HG03280 (cell line): ENCODE results near the gene TFPT.

Experiments
- ATAC-seq: cut with Tn5 transposase; IDR thresholded peaks from one replicate; pipeline ENCODE4 v1.9.1; 2021; ENCODE audit warnings: mild to moderate bottlenecking, moderate library complexity; ENCODE audit not compliant: unreplicated experiment

Gene TFPT

DNA sequence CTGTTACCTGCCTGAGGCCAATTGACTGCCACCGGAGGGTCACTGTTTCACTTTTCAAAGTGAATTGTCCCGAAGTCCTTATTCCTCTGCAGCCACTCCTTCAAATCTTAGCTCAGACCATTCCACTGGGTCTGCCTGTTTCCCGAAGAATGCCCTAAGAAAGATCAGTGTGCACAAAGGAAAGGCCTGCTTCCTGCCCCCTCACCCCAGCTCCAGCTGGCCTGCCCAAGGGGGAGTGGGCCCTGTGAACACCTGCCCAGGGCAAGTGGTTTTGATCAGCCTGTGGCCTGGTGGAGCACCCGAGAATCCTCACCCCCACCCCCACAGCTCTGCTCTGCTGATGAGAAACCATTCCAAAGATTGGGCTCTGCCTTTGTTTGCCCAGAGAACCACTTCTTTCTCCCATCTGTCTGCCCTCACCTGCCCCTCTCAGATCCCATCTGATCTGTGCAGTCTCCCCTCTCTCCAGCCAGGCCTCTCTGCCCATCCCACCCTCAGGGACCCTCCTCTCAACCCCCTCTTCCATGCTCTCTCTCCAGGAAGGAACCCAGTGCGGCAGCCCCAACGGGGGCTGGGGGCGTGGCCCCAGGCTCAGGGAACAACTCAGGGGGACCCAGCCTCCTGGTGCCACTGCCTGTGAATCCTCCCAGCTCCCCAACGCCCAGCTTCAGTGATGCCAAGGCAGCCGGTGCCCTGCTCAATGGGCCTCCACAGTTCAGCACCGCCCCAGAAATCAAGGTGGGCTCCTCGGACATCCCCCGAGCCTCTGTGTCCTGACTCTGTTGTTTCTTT is 33.8 kb upstream of the TFPT start:
- no peak for ATAC-seq

DNA sequence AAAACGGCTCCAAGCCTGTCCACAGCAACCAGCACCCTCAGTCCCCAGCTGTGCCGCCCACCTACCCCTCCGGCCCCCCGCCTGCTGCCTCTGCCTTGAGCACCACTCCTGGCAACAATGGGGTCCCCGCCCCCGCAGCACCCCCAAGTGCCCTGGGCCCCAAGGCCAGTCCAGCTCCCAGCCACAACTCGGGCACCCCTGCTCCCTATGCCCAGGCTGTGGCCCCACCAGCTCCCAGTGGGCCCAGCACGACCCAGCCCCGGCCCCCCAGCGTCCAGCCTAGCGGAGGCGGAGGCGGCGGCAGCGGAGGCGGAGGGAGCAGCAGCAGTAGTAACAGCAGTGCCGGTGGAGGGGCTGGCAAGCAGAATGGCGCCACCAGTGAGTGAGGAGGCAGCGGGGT is 32.7 kb upstream of the TFPT start:
- no peak for ATAC-seq

GRCh38 chr19:54147676-54148075 is 32.2 kb upstream of the TFPT start:
- no peak for ATAC-seq

- ATAC-seq, result no peak
Observed at GRCh38 chr19:54145541-54146158, 30.2 kb upstream of the TFPT start.

DNA sequence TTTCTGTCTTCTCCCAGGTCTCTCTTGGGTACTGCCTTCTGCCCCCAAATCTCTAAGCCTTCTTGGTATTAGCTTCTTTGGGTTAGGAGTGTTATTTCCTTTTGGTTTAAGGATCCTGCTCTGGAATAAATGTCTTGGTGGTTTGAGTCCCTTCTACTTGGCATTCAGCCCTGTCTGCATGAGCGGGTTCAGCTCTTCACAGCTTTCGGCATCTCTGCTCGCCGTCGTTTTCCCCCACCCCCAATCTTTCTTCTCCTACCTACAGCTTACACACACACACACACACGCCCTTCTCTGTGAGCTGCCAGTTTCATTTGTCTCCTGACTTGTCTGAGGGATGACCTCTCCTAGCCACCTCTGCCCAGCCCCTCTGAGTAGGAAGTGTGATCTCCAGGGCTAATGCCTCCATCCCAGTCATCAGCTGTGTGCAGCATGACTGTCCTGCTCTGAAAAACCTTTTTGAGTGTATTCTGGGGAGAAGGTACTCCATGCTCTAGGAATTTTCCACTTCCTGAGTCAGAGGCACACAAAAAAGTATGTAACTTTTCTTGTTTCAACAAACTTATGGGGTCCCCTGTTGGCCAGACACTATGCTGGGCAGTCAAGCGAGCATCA is 26.8 kb upstream of the TFPT start:
- no peak for ATAC-seq

- no peak for ATAC-seq
Observed at GRCh38 chr19:54141356-54141755, 25.9 kb upstream of the TFPT start.

DNA sequence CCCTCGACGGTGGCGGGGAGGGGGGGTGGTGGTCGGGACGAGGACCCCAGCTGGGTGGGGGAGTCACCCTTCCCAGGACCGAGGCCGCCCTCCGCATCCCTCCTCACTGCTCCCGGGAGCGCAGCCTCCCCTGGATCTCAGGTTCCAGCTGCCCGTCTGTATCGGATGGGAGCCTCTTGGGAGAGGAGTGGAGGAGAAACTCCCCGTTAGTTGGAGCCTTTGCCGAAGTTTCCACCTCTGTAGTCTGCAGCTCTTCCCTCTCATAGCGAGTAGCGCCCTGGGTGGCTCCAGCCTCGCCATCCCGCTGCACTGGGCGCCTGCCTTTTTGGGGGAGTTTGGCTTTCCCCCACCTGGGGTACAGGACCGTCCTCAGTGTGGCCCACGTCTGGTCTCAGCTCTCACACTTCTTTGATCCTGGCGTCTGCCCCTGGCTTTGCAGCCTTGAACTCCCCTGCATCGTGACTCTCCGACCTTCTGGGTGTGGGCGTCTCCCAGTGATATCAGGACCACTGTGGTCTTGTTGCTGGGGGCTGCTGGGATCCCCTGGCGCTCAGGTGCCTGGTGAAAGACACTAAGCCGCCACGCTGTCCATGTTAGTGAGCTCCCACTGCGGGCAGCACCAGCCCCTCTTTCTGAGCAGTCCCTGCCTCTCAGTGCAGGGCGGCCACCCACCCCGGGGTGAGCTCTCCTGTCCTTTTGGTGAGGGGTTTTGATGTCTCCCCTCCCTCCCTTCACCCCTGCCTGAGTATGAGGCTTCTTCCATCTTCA is 23.2 kb upstream of the TFPT start:
- ATAC-seq, result no peak

DNA sequence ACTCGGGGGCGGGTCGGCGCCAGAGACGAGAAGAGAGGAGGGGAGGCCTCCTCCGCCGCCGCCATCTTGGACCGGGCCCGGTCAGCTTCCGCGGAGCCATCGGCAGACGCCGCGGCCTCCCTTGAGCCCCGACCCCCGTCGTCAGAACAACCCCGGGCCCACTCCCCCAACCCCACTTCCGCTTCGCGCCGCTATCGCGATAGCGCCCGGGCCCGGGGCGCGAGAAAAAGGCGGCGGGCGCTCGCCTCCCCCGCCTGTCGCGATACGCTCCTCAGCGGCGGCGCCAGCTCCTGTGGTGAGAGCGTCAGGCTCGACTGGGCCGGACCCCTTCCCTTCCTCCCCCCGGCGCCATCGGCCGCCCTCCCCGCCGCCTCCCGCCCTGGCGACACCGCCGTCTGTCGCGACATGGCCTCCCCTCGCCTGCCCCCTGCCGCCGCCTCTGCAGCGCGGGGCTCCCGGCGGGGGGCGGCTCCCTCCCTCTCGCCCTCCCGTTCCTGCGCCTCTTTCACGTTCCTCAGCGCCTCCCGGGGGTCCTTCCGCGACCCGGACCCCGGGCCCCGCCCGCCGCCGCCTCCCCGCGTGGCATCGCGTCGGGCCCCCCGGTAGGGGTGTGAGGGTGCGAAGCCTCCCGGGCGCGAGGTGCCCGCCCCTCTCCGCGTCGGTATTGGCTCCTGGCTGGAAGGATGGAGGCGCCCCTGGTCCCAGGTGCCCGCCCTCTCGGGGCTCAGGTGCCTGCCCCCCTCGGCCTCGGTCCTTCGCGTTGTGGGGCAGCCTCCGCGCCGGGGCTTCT is 22.4 kb upstream of the TFPT start, which contains the start of gene CNOT3:
TSS of gene CNOT3 (plus strand) at position 64 of the 790 bp plus-strand sequence. CDS start 5,217 bp downstream, outside the sequence.
- no peak for ATAC-seq

GRCh38 chr19:54136864-54137698 is 21.6 kb upstream of the TFPT start:
- peak; percentile 75 for ATAC-seq

DNA sequence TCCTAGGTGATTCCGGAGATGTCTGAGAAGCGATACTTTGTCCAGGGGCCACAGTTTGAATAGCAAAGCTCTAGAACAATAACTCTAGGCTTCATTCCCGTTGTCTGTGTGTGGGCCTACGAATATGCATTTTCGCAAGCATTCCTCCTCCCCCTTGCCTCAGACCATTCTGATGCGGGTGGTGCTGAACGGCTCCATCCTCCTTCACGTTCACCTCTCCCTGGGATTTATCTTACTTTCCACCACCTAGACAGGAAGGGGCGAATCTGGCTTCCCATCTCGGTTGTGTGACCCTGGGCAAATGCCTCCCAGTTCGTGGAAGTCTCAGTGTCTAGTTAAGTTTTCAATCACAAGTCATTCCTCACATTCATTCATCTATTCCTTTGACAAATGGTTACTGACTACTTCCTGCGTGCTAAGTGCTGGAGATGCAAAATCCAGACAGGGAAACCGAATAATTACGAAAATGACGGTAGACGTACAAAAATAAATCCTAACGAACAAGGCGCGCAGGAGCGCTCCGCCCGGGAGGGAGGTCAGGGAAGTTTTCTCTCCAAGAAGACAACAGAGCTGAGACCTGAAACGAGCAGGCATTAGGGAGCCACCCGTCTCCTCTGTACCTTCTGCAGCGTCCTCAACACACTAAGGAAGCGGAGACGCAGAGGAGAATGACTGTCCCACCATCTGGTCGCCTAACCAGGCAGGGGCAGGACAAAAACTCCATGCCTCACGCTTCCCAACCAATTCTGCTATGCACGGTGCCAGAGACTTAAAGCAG is 20.8 kb upstream of the TFPT start:
- ATAC-seq, result no peak

GRCh38 chr19:54133957-54134590 is 18.6 kb upstream of the TFPT start:
- ATAC-seq, result no peak

DNA sequence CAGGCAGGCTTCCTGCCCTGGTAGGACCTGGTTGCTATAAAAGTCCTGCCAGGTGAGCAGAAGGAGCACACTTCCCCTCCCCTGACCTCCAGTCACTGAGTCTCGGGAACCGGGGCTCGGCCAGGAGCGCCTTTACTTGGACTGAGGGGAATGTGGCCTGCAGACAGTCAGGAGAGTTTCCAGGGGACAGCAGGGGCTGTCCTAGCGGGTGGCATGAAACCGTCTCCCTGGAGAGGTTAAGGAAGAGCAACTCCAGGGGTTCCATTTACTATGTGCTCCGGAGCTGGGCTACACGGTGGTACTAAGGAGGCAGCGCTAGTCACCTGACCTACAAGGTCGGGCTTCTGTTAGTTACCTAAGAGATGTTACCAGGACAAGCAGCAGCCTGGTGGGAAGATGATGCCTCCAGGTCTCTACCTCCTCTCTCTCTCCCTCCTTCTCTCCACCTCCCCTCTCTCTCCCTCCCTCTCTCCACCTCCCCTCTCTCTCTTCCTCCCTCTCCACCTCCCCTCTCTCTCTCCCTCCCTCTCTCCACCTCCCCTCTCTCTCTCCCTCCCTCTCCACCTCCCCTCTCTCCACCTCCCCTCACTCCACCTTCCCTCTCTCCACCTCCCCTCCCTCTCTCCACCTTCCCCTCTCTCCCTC is 18.0 kb upstream of the TFPT start:
- no peak for ATAC-seq

- ATAC-seq, result no peak
Observed at GRCh38 chr19:54129617-54129996, 14.2 kb upstream of the TFPT start.

GRCh38 chr19:54128796-54129616 is 13.5 kb upstream of the TFPT start:
- ATAC-seq, result no peak

DNA sequence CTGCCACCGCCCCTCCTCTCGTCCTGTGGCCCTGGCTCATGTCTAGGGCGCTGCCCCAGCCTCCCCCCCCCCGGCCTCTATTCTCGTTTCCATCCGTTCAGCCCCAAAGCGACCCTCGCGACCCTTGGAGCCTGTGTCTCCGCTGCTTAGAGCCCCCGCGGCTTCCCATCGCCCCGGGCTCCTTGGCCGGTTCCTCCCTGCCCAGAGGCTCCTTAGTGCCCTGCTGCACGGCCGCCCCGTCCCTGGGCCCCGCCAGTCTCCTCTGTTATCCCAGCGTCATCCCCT is 12.9 kb upstream of the TFPT start:
- ATAC-seq, result no peak

- ATAC-seq, result no peak
Observed at GRCh38 chr19:54127688-54128440, 12.4 kb upstream of the TFPT start.

- no peak for ATAC-seq
Observed at GRCh38 chr19:54125713-54126112, 10.3 kb upstream of the TFPT start.
